Activated CD8-positive, alpha-beta memory T cell treated with anti-CD3 and anti-CD28 coated beads, Interleukin-2, amount 10 ng/mL, durations not matched to agents 7 days and 5 days (primary cell): ENCODE measurements around the gene GLOD4. TPM values are rescaled to one million over a fixed set of nuclear protein-coding genes. Genes with fewer than 3 reads are reported as not detected.

Experiments used
- ATAC-seq: fragments of 150-1000 bp; cut with Tn5 transposase; one replicate; pipeline ENCODE4 v1.10.0; 2021; ENCODE audit warnings: moderate library complexity
- CTCF ChIA-PET: fragments of 350-600 bp; sonication (Branson Sonifier 250); formaldehyde crosslinking; loops from one replicate; lab custom pipeline; 2021; ENCODE audit warnings: antibody characterized with exemption; lab: Charles Lee
- DNase-seq: peaks from one replicate; pipeline ENCODE4 v3.0.0-alpha.2; 2020
- H3K27ac Mint-ChIP-seq: one replicate; pipeline ENCODE4 v1.8.0; 2021; ENCODE audit warnings: mild to moderate bottlenecking, mixed read lengths
- H3K27me3 Mint-ChIP-seq: one replicate; pipeline ENCODE4 v1.8.0; 2021; ENCODE audit warnings: mixed read lengths
- H3K36me3 Mint-ChIP-seq: one replicate; pipeline ENCODE4 v1.8.0; 2021; ENCODE audit warnings: mild to moderate bottlenecking, mixed read lengths
- H3K4me1 Mint-ChIP-seq: one replicate; pipeline ENCODE4 v1.8.0; 2021; ENCODE audit warnings: mixed read lengths
- H3K4me3 Mint-ChIP-seq: one replicate; pipeline ENCODE4 v1.8.0; 2021; ENCODE audit warnings: mild to moderate bottlenecking, moderate library complexity, mixed read lengths
- H3K9me3 Mint-ChIP-seq: one replicate; pipeline ENCODE4 v1.8.0; 2022; ENCODE audit warnings: low read depth, mixed read lengths
- total RNA-seq, 2 experiments: library from RNA; stranded (reverse); gene quantifications; one replicate each; pipeline ENCODE4 v1.2.3, GENCODE V29; 2021

Gene GLOD4
- total RNA-seq, 2 experiments from 2014 or later = 45.1 to 56.3 TPM

GRCh38 chr17:720706-721539 lies 61.2 kb downstream of the GLOD4 start:
- peaks cover 4% of the 10 kb centered on the region for H3K4me1 Mint-ChIP-seq
- no peak overlapping the region for H3K27ac Mint-ChIP-seq
- H3K9me3 Mint-ChIP-seq = no peaks in the 10 kb centered on the region
- H3K27me3 Mint-ChIP-seq = peaks cover 3% of the 10 kb centered on the region
- H3K4me3 Mint-ChIP-seq = no peak overlapping the region
- DNase-seq = no peak
- H3K36me3 Mint-ChIP-seq = no peaks in the 10 kb centered on the region
- CTCF ChIA-PET = interaction anchor here (0.9 to 1.8 kb wide), 2 partner anchors 12 to 260 kb away, joined by 3 to 5 read pairs; no protein-coding TSS in a partner anchor
- no peak for ATAC-seq

- ATAC-seq (no peak), DNase-seq (no peak)
- Mint-ChIP-seq H3K4me3 (no peak overlapping the region), H3K9me3 (no peaks in the 10 kb centered on the region), H3K27ac (no peak overlapping the region), H3K27me3 (peaks cover 3% of the 10 kb centered on the region), H3K36me3 (no peaks in the 10 kb centered on the region), H3K4me1 (peaks cover 15% of the 10 kb centered on the region)
- CTCF ChIA-PET = interaction anchor here (0.7 to 4.7 kb wide), 3 partner anchors 18 to 306 kb away, joined by 3 to 23 read pairs (median 4); no protein-coding TSS in a partner anchor
Observed at GRCh38 chr17:718075-718474, 64.0 kb downstream of the GLOD4 start.

Other genes with a start within 250 kb of the GLOD4 start
- gene VPS53, start 67.4 kb downstream of the GLOD4 start, total RNA-seq = 10 to 100 TPM; 63.9 to 66.3 TPM
- 10 to 100 TPM in 1 of 2 experiments, 1 to 10 TPM in 1; 8.4 to 10.2 TPM for gene TLCD3A, start 49.7 kb downstream of the GLOD4 start, total RNA-seq
- gene GEMIN4, start 30.0 kb downstream of the GLOD4 start, total RNA-seq = 10 to 100 TPM; 40.8 to 43.0 TPM
- 10 to 100 TPM; 21.7 to 26.5 TPM for gene MRM3, start 73 bp upstream of the GLOD4 start, total RNA-seq
- under 1 TPM; 0.14 to 0.70 TPM for gene NXN, start 197.5 kb upstream of the GLOD4 start, total RNA-seq
- gene TIMM22, start 214.8 kb upstream of the GLOD4 start, total RNA-seq = 10 to 100 TPM in 1 of 2 experiments, 1 to 10 TPM in 1; 9.7 to 12.5 TPM